Measurements from ENCODE around the gene SLC38A7. TPM values are rescaled to one million over a fixed set of nuclear protein-coding genes. Genes with fewer than 3 reads are reported as not detected.
"Not testable (repeated sequence)": the region's sequence is repeated elsewhere in the genome, so short reads cannot be mapped to it uniquely, and the experiment has no call there.

SLC38A7 gene
- total and polyA plus RNA-seq, 2 experiments from 2014 or later, result 16.1 to 19.2 TPM

GRCh38 chr16:58639230-58639629 lies 45.3 kb downstream of the SLC38A7 start:
- no peak for DNase-seq
- Histone ChIP-seq H3K4me1 (ENCODE audit: insufficient read depth) (peaks cover 9% of the 10 kb centered on the region), H2AFZ (no peak overlapping the region), H3K4me3 (no peak overlapping the region), H3K36me3 (ENCODE audit: low read depth) (no peaks in the 10 kb centered on the region), H3K27ac (no peak overlapping the region), H3K79me2 (ENCODE audit: insufficient read depth) (no peaks in the 10 kb centered on the region), H3K9me3 (ENCODE audit: low read depth) (no peaks in the 10 kb centered on the region), H3K27me3 (replicated peaks; ENCODE audit: insufficient read depth) (no peaks in the 10 kb centered on the region), H3F3A (ENCODE audit: insufficient read depth) (peaks cover 11% of the 10 kb centered on the region), H4K20me1 (ENCODE audit: insufficient read depth) (no peaks in the 10 kb centered on the region), H3K4me2 (ENCODE audit: unreplicated experiment) (no peak overlapping the region), H3K9me2 (ENCODE audit: insufficient read depth) (no peaks in the 10 kb centered on the region), H3K9ac (no peak overlapping the region)
- TF ChIP-seq EZH2 (IDR thresholded peaks at IDR 0.05; ENCODE audit: insufficient read depth, poor library complexity, severe bottlenecking), result no peak
- no peak for TF ChIP-seq EZH2phosphoT487 (IDR thresholded peaks at IDR 0.05; ENCODE audit: insufficient read depth, low read depth)
- in situ Hi-C loops (cut with MboI), result loop anchor here (10.0 kb wide), 1 partner anchor 114 kb away; no protein-coding TSS in a partner anchor
- 73 to 75% methylated on average over 4 of the region's 4 CpGs for WGBS, 2 experiments (ENCODE audit: low coverage in 1 of 2, low lambda C conversion rate in 2 of 2, missing lambda C conversion rate in 2 of 2)

GRCh38 chr16:58638148-58639036 lies 46.2 kb downstream of the SLC38A7 start:
- no peaks in the 10 kb centered on the region for H3K9me2 ChIP-seq (ENCODE audit: insufficient read depth)
- peak; percentile 96 for DNase-seq
- H2AFZ ChIP-seq, result peak overlapping the region; percentile 76
- peaks cover 9% of the 10 kb centered on the region for H3K4me1 ChIP-seq (ENCODE audit: insufficient read depth)
- in situ Hi-C loops (cut with MboI), result loop anchor here (10.0 kb wide), 1 partner anchor 114 kb away; no protein-coding TSS in a partner anchor
- H3F3A ChIP-seq (ENCODE audit: insufficient read depth), result peaks cover 11% of the 10 kb centered on the region
- TF ChIP-seq EZH2 (IDR thresholded peaks at IDR 0.05; ENCODE audit: insufficient read depth, poor library complexity, severe bottlenecking) (no peak), EZH2phosphoT487 (IDR thresholded peaks at IDR 0.05; ENCODE audit: insufficient read depth, low read depth) (no peak)
- H3K27me3 ChIP-seq (replicated peaks; ENCODE audit: insufficient read depth), result no peaks in the 10 kb centered on the region
- peak overlapping the region; percentile 62 for H3K27ac ChIP-seq
- no peak overlapping the region for H3K4me3 ChIP-seq
- peak overlapping the region; percentile 16 for H3K4me2 ChIP-seq (ENCODE audit: unreplicated experiment)
- H3K36me3 ChIP-seq (ENCODE audit: low read depth), result no peaks in the 10 kb centered on the region
- H3K79me2 ChIP-seq (ENCODE audit: insufficient read depth), result no peaks in the 10 kb centered on the region
- H3K9ac ChIP-seq, result peak overlapping the region; percentile 57
- 17% methylated on average over 8 of the region's 8 CpGs for WGBS, 2 experiments (ENCODE audit: low coverage in 1 of 2, low lambda C conversion rate in 2 of 2, missing lambda C conversion rate in 2 of 2)
- H4K20me1 ChIP-seq (ENCODE audit: insufficient read depth), result no peaks in the 10 kb centered on the region
- no peaks in the 10 kb centered on the region for H3K9me3 ChIP-seq (ENCODE audit: low read depth)

- not testable (repeated sequence) for H3K4me1 ChIP-seq (ENCODE audit: insufficient read depth); H2AFZ ChIP-seq; H4K20me1 ChIP-seq (ENCODE audit: insufficient read depth); H3K36me3 ChIP-seq (ENCODE audit: low read depth); H3K9me3 ChIP-seq (ENCODE audit: low read depth); H3K9me2 ChIP-seq (ENCODE audit: insufficient read depth); H3K4me3 ChIP-seq; H3K79me2 ChIP-seq (ENCODE audit: insufficient read depth); H3K27me3 ChIP-seq (replicated peaks; ENCODE audit: insufficient read depth); H3K4me2 ChIP-seq (ENCODE audit: unreplicated experiment); H3K9ac ChIP-seq; H3K27ac ChIP-seq; DNase-seq
- in situ Hi-C loops (cut with MboI), result loop anchor here (10.0 kb wide), 1 partner anchor 112 kb away; no protein-coding TSS in a partner anchor
- 96% methylated on average over 6 of the region's 6 CpGs for WGBS, 2 experiments (ENCODE audit: low coverage in 1 of 2, low lambda C conversion rate in 2 of 2, missing lambda C conversion rate in 2 of 2)
- peaks cover 11% of the 10 kb centered on the region for H3F3A ChIP-seq (ENCODE audit: insufficient read depth)
These were observed 47.5 kb downstream of the SLC38A7 start for GRCh38 chr16:58637021-58637420.

GRCh38 chr16:58636466-58636865 lies 48.1 kb downstream of the SLC38A7 start:
- TF ChIP-seq EZH2 (IDR thresholded peaks at IDR 0.05; ENCODE audit: insufficient read depth, poor library complexity, severe bottlenecking) (no peak), EZH2phosphoT487 (IDR thresholded peaks at IDR 0.05; ENCODE audit: insufficient read depth, low read depth) (no peak)
- Histone ChIP-seq H3K4me3 (no peak overlapping the region), H3K9me3 (ENCODE audit: low read depth) (no peaks in the 10 kb centered on the region), H3K9me2 (ENCODE audit: insufficient read depth) (no peaks in the 10 kb centered on the region), H3K4me1 (ENCODE audit: insufficient read depth) (peaks cover 9% of the 10 kb centered on the region), H3F3A (ENCODE audit: insufficient read depth) (peaks cover 11% of the 10 kb centered on the region), H3K27ac (no peak overlapping the region), H3K27me3 (replicated peaks; ENCODE audit: insufficient read depth) (no peaks in the 10 kb centered on the region), H2AFZ (no peak overlapping the region), H3K4me2 (ENCODE audit: unreplicated experiment) (no peak overlapping the region), H3K9ac (no peak overlapping the region), H4K20me1 (ENCODE audit: insufficient read depth) (no peaks in the 10 kb centered on the region), H3K79me2 (ENCODE audit: insufficient read depth) (no peaks in the 10 kb centered on the region), H3K36me3 (ENCODE audit: low read depth) (no peaks in the 10 kb centered on the region)
- 92 to 93% methylated on average over 4 of the region's 4 CpGs for WGBS, 2 experiments (ENCODE audit: low coverage in 1 of 2, low lambda C conversion rate in 2 of 2, missing lambda C conversion rate in 2 of 2)
- in situ Hi-C loops (cut with MboI), result loop anchor here (10.0 kb wide), 1 partner anchor 112 kb away; no protein-coding TSS in a partner anchor
- DNase-seq, result no peak
